B cell (primary cell): ENCODE data around the gene AKR1B15. TPM values are rescaled to one million over a fixed set of nuclear protein-coding genes. Genes with fewer than 3 reads are reported as not detected.

Source experiments
- ATAC-seq: fragments of 200-7000 bp; cut with Tn5 transposase; one replicate; pipeline ENCODE4 v1.10.0; 2021; ENCODE audit warnings: low read depth, mild to moderate bottlenecking, moderate number of reproducible peaks, moderate library complexity
- CTCF ChIA-PET: fragments of 350-600 bp; sonication (Branson Sonifier 250); formaldehyde crosslinking; loops from one replicate; lab custom pipeline; 2021; ENCODE audit warnings: antibody characterized with exemption, inconsistent platforms; lab: Charles Lee
- POLR2A ChIA-PET: fragments of 350-600 bp; sonication (Branson Sonifier 250); formaldehyde crosslinking; loops from one replicate; lab custom pipeline; 2021; ENCODE audit warnings: antibody characterized with exemption; lab: Charles Lee
- DNase-seq: peaks from one replicate; pipeline ENCODE4 v3.0.0; 2013
- H2AFZ ChIP-seq: 2 replicates; pipeline ENCODE4 v1.6.1; 2012; ENCODE audit warnings: mild to moderate bottlenecking, low read depth, low read length; ENCODE audit not compliant: insufficient read depth, poor library complexity, severe bottlenecking
- H3K27ac ChIP-seq, 2 donors: 1 replicate in 1 of 2; 2 replicates in 1 of 2; pipeline ENCODE4 v1.5.1; 2012 to 2013; ENCODE audit warnings: low read length in 2 of 2, mild to moderate bottlenecking in 2 of 2, moderate library complexity in 1 of 2
- H3K27me3 ChIP-seq, 4 experiments: fragments of 200-600 bp in 1 of 4; sonication (generic) in 1 of 4; replicated peaks in 1 of 4; 1 replicate in 2 of 4; 2 replicates in 2 of 4; pipeline versions ENCODE4 v1.6.1 to v1.7.0; 2013 to 2016; ENCODE audit warnings: low read length in 3 of 4, mild to moderate bottlenecking in 2 of 4, mixed read lengths in 1 of 4, moderate library complexity in 1 of 4; ENCODE audit not compliant: insufficient read depth in 4 of 4, control insufficient read depth in 3 of 4; ENCODE audit errors: control extremely low read depth in 1 of 4
- H3K36me3 ChIP-seq, 2 experiments: replicated peaks in 1 of 2; 1 replicate in 1 of 2; 2 replicates in 1 of 2; pipeline versions ENCODE4 v1.6.1 to v1.7.1; 2013; ENCODE audit warnings: low read length in 1 of 2; ENCODE audit not compliant: insufficient read depth in 2 of 2, control insufficient read depth in 1 of 2; ENCODE audit errors: control extremely low read depth in 1 of 2, extremely low read depth in 1 of 2
- H3K4me1 ChIP-seq, 2 donors: fragments of 200-600 bp in 1 of 2; sonication (generic) in 1 of 2; 1 replicate in 1 of 2; 2 replicates in 1 of 2; pipeline versions ENCODE4 v1.5.1 to v1.6.1; 2013 to 2017; ENCODE audit warnings: low read length in 2 of 2; ENCODE audit not compliant: control insufficient read depth in 2 of 2, insufficient read depth in 2 of 2
- H3K4me2 ChIP-seq: replicated peaks from 2 replicates; pipeline ENCODE3; 2012; ENCODE audit warnings: mild to moderate bottlenecking, low read depth, low read length; ENCODE audit not compliant: poor library complexity, severe bottlenecking
- H3K4me3 ChIP-seq, 5 experiments: fragments of 200-600 bp in 1 of 5; sonication (generic) in 1 of 5; 1 replicate in 3 of 5; 2 replicates in 2 of 5; pipeline versions ENCODE4 v1.5.1 to v1.7.0; 2011 to 2016; ENCODE audit warnings: low read length in 4 of 5, mild to moderate bottlenecking in 4 of 5, low read depth in 2 of 5, control low read depth in 1 of 5, moderate library complexity in 1 of 5; ENCODE audit not compliant: insufficient read depth in 1 of 5; ENCODE audit errors: control extremely low read depth in 1 of 5, extremely low read depth in 1 of 5
- H3K79me2 ChIP-seq: fragments of 200-600 bp; sonication (generic); one replicate; pipeline ENCODE4 v1.6.0; 2016; ENCODE audit warnings: low read length; ENCODE audit not compliant: control insufficient read depth, insufficient read depth
- H3K9ac ChIP-seq: fragments of 200-600 bp; sonication (generic); 2 replicates; pipeline ENCODE4 v1.6.1; 2017; ENCODE audit warnings: mild to moderate bottlenecking, low read length, moderate library complexity
- H3K9me3 ChIP-seq, 3 donors: one replicate each; pipeline versions ENCODE4 v1.6.1 to v1.7.1; 2013; ENCODE audit warnings: low read length in 2 of 3; ENCODE audit not compliant: control insufficient read depth in 2 of 3, insufficient read depth in 1 of 3; ENCODE audit errors: control extremely low read depth in 1 of 3
- H4K20me1 ChIP-seq: 2 replicates; pipeline ENCODE4 v1.6.0; 2012; ENCODE audit warnings: mild to moderate bottlenecking, low read length; ENCODE audit not compliant: insufficient read depth, control insufficient read depth, poor library complexity, severe bottlenecking
- H3K27ac Mint-ChIP-seq: one replicate; pipeline ENCODE4 v1.8.0; 2021; ENCODE audit warnings: mixed read lengths
- H3K27me3 Mint-ChIP-seq: one replicate; pipeline ENCODE4 v1.8.0; 2021; ENCODE audit warnings: mixed read lengths
- H3K4me1 Mint-ChIP-seq: one replicate; pipeline ENCODE4 v1.8.0; 2021; ENCODE audit warnings: mixed read lengths
- H3K4me3 Mint-ChIP-seq: one replicate; pipeline ENCODE4 v1.8.0; 2021; ENCODE audit warnings: mixed read lengths
- H3K9me3 Mint-ChIP-seq: one replicate; pipeline ENCODE4 v1.8.0; 2022; ENCODE audit warnings: mixed read lengths; ENCODE audit not compliant: insufficient read depth
- EZH2 ChIP-seq: IDR thresholded peaks from 2 replicates; pipeline ENCODE4 v1.6.1; 2012; ENCODE audit warnings: borderline replicate concordance, low read depth, mild to moderate bottlenecking, moderate library complexity, low read length; ENCODE audit not compliant: insufficient read depth, poor library complexity, severe bottlenecking
- WGBS: methylation state at CpG from one replicate; pipeline ENCODE4 v1.1.5; 2013; ENCODE audit warnings: missing lambda C conversion rate; ENCODE audit not compliant: insufficient coverage; 5-methylcytosine and 5-hydroxymethylcytosine counted together
- intact Hi-C: fragments of 100-400 bp; cut with micrococcal nuclease; formaldehyde crosslinking; loops from one replicate; pipeline ENCODE4 v1.10.0; 2022
- polyA plus RNA-seq: library from polyadenylated mRNA; depleted of rRNA; stranded (reverse); fragments of >200 nt; gene quantifications from 2 replicates; pipeline ENCODE4 v1.2.3, GENCODE V29; 2012
- total RNA-seq, 2 donors: library from RNA; stranded (reverse); fragments of 120-200 nt in 1 of 2; gene quantifications; 1 replicate in 1 of 2; 2 replicates in 1 of 2; pipeline versions ENCODE4 v1.2.3 to v1.2.4, GENCODE V29; 2013 to 2022
- TF ChIP-seq, protein P1 (sequence below): fragments of 200-600 bp; IDR thresholded peaks from one replicate; pipeline ENCODE4 v1.8.0; 2022; ENCODE audit warnings: antibody characterized with exemption, mild to moderate bottlenecking

Gene AKR1B15
- total and polyA plus RNA-seq, 2 donors (not counting 1 experiment from before 2014, with no cell fraction given), result not detected

DNA sequence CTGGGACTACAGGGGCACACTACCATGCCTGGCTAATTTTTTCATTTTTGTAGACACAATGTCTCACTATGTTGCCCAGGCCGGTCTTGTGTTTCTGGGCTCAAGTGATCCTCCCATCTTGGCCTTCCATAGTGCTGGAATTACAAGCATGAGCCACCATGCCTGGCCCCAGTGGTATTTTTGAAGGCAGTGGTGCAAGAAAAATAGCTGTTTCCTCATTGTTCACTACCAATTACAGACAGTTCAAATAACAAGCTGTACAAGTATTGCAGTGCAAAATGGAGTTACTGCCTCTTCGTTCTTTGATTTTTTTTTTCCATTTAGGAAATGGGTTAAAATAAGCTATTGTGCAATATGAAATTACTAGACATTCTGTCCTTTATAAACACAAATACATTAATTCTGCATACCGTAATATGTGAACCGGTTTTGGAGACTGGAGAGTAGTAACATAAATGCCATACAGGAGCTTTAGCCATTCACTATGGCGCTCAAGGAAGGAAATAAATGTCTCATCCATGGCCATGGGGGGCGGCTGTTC lies 62.8 kb downstream of the AKR1B15 start:
- Histone ChIP-seq H3K27ac (no peak overlapping the region), H3K9ac (no peak overlapping the region), H3K79me2 (no peaks in the 10 kb centered on the region), H2AFZ (no peak overlapping the region), H3K9me3 (no peaks in the 10 kb centered on the region), H3K36me3 (no peaks in the 10 kb centered on the region), H4K20me1 (no peaks in the 10 kb centered on the region), H3K4me1 (peaks cover 0 to under 1% of the 10 kb centered on the region in 2 donors), H3K27me3 (peaks cover 0 to 8% (median 7%) of the 10 kb centered on the region in 4 experiments), H3K4me3 (no peak overlapping the region), H3K4me2 (no peak overlapping the region)
- intact Hi-C loops, result no loop called here
- Mint-ChIP-seq H3K4me3 (no peak overlapping the region), H3K27me3 (peaks cover 51% of the 10 kb centered on the region), H3K9me3 (no peaks in the 10 kb centered on the region), H3K27ac (no peak overlapping the region), H3K4me1 (no peaks in the 10 kb centered on the region)
- ATAC-seq, result no peak
- no peak for DNase-seq
- 100% methylated on average over 3 of the region's 6 CpGs for WGBS
- TF ChIP-seq, protein P1, sequence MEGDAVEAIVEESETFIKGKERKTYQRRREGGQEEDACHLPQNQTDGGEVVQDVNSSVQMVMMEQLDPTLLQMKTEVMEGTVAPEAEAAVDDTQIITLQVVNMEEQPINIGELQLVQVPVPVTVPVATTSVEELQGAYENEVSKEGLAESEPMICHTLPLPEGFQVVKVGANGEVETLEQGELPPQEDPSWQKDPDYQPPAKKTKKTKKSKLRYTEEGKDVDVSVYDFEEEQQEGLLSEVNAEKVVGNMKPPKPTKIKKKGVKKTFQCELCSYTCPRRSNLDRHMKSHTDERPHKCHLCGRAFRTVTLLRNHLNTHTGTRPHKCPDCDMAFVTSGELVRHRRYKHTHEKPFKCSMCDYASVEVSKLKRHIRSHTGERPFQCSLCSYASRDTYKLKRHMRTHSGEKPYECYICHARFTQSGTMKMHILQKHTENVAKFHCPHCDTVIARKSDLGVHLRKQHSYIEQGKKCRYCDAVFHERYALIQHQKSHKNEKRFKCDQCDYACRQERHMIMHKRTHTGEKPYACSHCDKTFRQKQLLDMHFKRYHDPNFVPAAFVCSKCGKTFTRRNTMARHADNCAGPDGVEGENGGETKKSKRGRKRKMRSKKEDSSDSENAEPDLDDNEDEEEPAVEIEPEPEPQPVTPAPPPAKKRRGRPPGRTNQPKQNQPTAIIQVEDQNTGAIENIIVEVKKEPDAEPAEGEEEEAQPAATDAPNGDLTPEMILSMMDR, result no peak
- TF ChIP-seq EZH2, result no peak
- ChIA-PET POLR2A (no interaction called here), CTCF (interaction anchor here (1.1 to 7.2 kb wide), 6 partner anchors 9 to 182 kb away, joined by 3 to 160 read pairs (median 4); no protein-coding TSS in a partner anchor)

DNA sequence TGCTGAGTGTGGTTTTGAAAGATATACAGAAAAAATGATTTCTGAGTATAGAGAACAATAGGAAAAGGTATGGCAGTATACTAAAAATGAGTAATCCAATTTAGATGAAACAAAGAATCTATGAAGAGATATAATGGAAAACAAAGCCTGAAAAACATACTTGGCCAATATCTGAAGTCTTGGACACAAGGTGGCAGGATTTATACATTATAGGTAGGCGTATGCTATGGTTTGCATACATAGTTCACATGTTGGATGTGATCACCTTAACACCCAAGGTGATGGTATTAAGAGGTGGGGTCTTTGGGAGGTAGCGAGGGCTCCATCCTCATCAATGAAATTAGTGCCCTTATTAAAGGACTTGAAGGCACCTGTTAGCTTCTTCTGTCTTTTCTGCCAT lies 63.3 kb downstream of the AKR1B15 start:
- no peak overlapping the region for H3K9ac ChIP-seq
- H3K36me3 ChIP-seq, result no peaks in the 10 kb centered on the region
- H3K9me3 ChIP-seq, result no peaks in the 10 kb centered on the region
- ATAC-seq, result no peak
- CTCF ChIA-PET, result interaction anchor here (1.1 to 7.2 kb wide), 6 partner anchors 10 to 183 kb away, joined by 3 to 160 read pairs (median 4); no protein-coding TSS in a partner anchor
- WGBS, result no CpG with 5 or more reads among the region's 2 CpGs
- no peaks in the 10 kb centered on the region for H3K79me2 ChIP-seq
- POLR2A ChIA-PET, result no interaction called here
- intact Hi-C loops, result no loop called here
- no peaks in the 10 kb centered on the region for H3K4me1 ChIP-seq
- TF ChIP-seq, protein P1, result no peak
- TF ChIP-seq EZH2, result no peak
- no peaks in the 10 kb centered on the region for H3K9me3 Mint-ChIP-seq
- H3K27ac Mint-ChIP-seq, result no peak overlapping the region
- peaks cover 52% of the 10 kb centered on the region for H3K27me3 Mint-ChIP-seq
- no peaks in the 10 kb centered on the region for H3K4me1 Mint-ChIP-seq
- no peak overlapping the region for H2AFZ ChIP-seq
- no peak overlapping the region for H3K27ac ChIP-seq
- no peak overlapping the region for H3K4me3 ChIP-seq
- no peak overlapping the region for H3K4me2 ChIP-seq
- DNase-seq, result no peak
- H3K27me3 ChIP-seq, result peaks cover 0 to 8% (median 5%) of the 10 kb centered on the region in 4 experiments
- no peaks in the 10 kb centered on the region for H4K20me1 ChIP-seq
- H3K4me3 Mint-ChIP-seq, result no peak overlapping the region
